ENCODE results near the gene RHOB.
"Not testable (repeated sequence)": the region's sequence is repeated elsewhere in the genome, so short reads cannot be mapped to it uniquely, and the experiment has no call there.

Gene RHOB

GRCh38 chr2:20454036-20454981, 7.4 kb downstream of the RHOB start:
- ATAC-seq, result no peak

- no peak for ATAC-seq
Observed at GRCh38 chr2:20455076-20455587, 8.3 kb downstream of the RHOB start.

DNA sequence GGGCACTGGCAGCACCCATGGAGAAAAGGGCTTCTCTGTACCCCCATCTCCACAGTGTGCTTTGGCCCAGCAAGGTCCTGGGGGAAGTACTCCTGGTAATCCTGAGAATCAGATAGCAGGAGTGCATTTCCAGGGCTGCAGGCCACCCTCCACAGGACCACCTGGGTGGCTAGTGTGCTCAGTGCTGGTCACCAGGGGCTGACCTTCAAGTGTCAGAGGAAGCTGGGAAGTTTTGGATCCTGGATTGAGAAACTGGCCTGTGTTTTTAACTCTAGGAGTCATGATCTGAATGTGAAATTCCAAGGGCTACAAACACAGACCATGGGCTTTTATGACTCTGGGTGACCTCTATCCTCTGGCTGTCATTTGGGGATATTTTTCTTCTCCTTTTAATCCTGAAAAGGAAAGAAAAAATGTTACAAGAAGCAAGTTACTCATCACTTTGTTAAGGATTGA, 9.3 kb downstream of the RHOB start:
- ATAC-seq, result no peak

- ATAC-seq, result peak; percentile 72 to 81
Observed at GRCh38 chr2:20456636-20457426, 10.0 kb downstream of the RHOB start.

DNA sequence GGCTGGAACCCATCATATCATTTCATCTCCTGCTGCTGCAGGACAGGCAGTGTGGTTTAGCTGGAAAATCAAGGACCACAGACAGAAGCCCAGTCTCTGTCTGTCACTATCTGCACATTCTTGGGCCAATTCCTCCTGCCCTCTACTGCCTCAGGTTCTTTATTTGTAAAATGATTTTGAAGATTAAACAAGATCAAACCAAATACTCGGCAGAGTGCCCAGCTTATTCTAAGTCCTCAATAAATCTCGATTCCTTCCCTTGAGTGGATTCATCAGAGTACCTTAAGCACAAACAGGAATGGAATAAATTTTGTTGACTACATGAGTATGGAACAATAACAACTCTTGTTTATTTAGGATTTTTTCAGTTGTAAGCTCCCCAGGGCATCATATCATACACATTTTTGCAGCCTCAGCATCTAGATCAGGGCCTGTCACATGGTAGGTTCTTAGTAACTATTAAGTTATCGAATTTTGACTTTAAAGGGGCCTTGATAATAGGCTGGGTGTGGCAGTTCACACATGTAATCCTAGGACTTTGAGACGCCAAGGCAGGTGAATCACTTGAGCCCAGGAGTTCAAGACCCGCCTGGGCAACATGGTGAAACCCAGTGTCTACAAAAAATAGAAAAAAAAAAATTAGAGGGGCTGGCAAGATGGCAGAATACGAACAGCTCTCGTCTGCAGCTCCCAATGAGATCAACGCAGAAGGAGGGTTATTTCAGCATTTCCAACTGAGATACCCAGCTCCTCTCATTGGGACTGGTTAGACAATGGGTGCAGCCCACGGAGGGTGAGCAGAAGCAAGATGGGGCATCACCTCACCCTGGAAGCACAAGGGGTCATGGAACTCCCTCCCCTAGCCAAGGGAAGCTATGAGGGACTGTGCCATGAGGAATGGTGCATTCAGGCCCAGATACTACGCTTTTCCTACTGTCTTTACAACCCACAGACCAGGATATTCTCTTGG, 11.1 kb downstream of the RHOB start:
- ATAC-seq, result no peak

DNA sequence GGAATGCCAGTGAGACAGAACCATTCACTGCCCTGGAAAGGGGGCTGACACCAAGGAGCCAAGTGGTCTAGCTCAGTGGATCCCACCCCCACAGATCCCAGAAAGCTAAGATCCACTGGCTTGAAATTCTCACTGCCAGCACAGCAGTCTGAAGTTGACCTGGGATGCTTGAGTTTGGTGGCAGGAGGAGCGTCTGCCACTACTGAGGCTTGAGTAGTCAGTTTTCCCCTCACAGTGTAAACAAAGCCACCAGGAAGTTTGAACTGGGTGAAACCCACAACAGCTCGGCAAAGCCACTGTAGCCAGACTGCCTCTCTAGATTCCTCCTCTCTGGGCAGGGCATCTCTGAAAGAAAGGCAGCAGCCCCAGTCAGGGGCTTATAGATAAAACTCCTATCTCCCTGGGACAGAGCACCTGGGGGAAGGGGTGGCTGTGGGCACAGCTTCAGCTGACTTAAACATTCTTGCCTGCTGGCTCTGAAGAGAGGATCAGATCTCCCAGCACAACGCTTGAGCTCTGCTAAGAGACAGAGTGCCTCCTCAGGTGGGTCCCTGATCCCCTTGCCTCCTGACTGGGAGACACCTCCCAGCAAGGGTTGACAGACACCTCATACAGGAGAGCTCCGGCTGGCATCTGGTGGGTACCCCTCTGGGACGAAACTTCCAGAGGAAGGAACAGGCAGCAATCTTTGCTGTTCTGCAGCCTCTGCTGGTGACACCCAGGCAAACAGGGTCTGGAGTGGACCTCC, 12.0 kb downstream of the RHOB start:
- ATAC-seq, result not testable (repeated sequence)

- no peak for ATAC-seq
Observed at GRCh38 chr2:20465716-20466394, 19.0 kb downstream of the RHOB start.

DNA sequence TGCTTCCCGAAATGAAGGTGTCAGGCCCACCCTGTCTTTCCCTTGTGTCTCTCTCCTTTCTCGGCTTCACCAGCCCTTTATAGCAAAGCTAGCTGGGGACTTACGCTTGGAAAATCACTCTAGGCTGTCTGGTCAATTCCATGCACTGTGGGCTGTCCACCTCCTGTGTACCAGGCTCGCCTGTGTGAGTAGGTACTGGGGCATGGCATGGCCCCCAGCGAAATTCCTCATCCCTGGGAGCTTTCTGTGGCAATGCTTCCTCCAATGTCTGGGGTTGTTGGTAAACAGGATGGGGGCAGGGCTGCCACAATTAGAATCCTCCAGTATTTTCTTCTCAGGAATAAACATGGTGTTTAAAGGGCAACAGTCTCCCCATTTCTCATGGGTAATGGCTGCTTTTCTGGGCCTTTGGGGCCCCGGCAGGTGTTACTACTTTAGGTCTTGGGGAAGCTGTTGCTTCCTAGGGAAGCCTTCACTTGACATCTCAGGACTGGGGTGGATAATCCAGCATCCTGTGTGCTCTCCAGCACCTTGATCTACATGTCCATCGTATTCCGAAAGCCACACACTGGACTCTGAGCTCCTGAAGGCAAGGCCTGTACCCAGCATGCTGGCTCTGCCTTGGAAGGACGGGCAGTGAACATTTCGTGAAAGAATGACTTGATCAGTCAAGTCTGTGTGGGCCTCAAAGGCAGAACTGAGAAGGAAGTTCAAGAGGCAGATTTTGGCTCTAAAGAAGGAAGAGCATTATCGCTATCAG, 21.1 kb downstream of the RHOB start:
- ATAC-seq, result no peak

GRCh38 chr2:20468549-20469500, 22.0 kb downstream of the RHOB start:
- ATAC-seq, result no peak

DNA sequence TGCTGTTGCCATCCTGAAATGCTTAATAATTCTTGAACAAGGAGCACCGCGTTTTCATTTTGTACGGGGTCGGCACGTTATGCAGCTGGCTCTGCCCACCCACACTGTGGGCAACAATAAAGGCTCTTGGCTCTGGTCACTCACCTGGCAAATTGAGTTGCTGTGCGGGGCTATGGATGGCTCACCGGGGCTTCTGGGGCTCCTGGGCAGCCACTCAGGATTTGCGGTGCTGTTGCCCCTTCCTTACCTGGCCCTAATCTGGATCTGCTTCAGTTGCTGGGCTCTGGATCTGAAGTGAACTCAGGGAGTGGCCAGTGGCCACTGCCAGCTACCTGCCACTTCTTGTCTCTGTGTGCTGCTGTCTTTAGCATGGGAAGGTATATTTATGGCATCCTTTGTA, 22.7 kb downstream of the RHOB start:
- no peak for ATAC-seq

DNA sequence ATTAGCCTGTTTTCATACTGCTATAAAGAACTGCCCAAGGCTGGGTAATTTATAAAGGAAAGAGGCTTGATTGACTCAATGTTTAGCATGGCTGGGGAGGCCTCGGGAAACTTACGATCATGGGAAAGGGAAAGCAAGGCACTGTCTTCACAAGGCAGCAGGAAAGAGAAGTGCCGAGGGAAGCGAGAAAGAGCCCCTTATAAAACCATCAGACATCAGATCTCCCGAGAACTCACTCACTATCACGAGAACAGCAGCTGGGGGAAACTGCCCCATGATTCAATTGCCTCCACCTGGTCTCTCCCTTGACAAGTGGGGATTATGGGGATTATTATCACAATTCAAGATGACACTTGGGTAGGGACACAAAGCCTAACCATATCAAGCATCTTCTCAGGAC, 23.3 kb downstream of the RHOB start:
- ATAC-seq, result no peak

GRCh38 chr2:20471148-20471547, 24.3 kb downstream of the RHOB start:
- no peak for ATAC-seq

GRCh38 chr2:20471902-20472559, 25.2 kb downstream of the RHOB start:
- no peak for ATAC-seq

DNA sequence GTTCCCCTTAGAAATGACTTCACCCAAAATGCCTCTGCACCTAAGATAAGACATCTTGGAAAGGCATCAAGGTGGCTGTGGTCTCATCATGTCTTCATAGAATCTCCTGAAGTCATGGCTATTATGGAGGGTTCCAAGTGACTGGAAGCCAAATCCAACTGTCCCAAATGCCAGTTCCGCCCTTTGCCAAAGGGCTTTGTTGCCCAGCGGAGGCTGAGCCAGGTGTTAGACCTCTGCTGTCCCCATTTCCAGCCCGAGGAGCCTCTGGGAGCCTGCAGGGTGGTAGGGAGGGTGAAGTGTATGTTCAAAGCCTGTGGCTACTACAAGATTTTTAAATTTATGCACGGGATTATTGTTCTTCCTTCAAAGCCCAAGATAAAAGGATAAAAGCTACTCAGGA, 25.7 kb downstream of the RHOB start:
- ATAC-seq, result no peak

GRCh38 chr2:20473128-20473527, 26.3 kb downstream of the RHOB start:
- ATAC-seq, result no peak

DNA sequence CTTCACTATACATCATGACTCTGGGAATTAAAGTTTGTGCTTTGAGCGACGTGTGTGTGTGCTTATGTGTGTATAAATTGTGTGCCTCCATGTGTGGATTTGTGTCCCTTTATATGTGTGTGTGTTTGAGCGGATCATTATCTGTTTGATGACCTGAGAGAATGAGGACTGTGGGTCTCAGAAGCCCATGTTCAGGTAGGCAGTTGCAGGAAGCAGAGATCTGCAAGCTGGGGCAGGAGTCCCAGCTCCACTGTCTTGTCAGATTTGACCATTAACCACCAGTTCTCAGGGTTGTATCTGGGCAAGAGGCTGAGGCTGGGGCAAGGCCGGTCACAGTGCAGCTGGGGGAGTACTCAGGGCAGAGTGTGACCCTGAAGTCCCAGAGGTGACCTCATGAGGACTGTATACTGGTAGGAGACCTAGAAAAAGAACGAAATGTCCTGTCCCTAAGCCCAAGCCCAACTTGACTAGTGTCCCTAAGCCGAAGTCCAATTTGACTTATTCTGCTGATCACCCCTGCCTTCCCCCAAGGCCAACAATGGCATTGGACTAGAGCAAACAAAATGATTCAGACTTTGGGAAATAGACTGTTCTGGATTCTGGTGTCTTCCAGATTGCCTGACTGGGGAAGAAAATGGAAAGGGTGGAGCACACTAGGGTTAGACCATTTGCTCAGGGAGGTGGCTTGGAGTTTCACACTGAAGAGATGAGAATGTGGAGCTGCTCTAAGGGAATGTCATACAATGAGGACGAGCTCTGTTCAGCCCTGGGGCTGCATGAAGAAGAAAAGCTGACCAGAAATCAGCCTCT, 28.1 kb downstream of the RHOB start:
- ATAC-seq, result no peak

GRCh38 chr2:20475567-20475952, 28.7 kb downstream of the RHOB start:
- no peak for ATAC-seq

Measured in activated CD4-positive, CD25-positive, alpha-beta regulatory T cell treated with anti-CD3 and anti-CD28 coated beads, Interleukin-2, amount 50 U/mL, for 24 hours (primary cell).